Measurements from ENCODE around the gene ADRM1.

The ADRM1 gene

DNA sequence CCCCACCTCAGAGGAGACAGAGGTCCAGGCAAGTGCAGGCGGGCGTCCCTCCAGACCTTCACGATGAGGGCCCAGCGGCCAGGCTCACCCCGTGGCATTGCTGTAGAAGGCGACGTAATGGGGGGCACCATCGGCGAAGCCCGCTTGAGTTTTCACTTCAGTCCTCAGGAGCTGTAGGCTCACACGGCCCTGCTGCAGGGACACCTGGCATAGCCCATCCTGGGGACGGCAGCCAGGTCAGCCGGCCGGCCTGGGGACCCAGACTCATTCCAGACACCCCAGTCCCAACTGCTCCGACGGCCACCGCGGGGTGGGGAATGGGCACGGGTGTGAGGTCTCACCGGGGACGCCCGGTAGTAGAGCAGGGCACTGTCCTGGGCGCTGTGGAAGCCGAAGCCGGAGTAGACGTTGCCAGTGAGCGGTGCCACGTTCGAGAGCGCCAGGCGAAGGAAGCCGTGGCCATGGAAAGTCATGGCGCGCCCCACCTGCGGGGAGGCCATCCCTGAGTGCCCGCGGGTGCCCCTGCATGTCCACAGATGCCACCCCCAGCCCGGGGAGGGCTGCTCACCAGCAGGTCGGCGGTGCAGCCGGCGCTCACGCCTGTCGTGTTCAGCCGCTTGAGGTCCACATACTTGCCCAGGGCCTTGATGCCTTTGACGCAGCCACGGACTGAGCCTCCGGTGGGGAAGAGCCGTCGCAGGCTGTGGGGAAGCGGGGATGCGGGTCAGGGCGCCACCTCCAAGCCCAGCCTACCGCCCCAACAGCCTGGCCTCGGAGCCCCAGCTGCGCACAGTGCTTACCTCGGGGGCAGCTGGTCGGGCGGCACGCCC lies 9.2 kb downstream of the ADRM1 start:
- no peak for FAIRE-seq
- DNase-seq (ENCODE audit: insufficient read length, low spot score), result no peak
- TF ChIP-seq, protein P1, sequence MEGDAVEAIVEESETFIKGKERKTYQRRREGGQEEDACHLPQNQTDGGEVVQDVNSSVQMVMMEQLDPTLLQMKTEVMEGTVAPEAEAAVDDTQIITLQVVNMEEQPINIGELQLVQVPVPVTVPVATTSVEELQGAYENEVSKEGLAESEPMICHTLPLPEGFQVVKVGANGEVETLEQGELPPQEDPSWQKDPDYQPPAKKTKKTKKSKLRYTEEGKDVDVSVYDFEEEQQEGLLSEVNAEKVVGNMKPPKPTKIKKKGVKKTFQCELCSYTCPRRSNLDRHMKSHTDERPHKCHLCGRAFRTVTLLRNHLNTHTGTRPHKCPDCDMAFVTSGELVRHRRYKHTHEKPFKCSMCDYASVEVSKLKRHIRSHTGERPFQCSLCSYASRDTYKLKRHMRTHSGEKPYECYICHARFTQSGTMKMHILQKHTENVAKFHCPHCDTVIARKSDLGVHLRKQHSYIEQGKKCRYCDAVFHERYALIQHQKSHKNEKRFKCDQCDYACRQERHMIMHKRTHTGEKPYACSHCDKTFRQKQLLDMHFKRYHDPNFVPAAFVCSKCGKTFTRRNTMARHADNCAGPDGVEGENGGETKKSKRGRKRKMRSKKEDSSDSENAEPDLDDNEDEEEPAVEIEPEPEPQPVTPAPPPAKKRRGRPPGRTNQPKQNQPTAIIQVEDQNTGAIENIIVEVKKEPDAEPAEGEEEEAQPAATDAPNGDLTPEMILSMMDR (IDR thresholded peaks at IDR 0.05; ENCODE audit: insufficient read depth, missing control alignments), result no peak

DNA sequence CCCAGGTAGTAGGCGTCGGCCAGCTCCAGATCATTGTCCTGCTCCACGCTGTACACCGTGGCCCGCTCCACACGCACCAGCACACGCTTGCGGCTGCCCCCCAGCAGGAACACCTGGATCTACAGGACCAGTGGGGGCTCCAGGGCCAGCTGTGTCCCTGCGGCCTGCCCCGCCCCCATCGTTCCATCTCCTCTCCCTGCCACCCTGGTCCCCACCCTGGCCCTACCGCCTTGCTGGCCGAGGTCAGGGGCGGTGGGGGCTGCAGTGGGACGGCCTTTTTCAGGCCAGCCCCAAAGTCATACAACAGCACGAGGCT lies 9.8 kb downstream of the ADRM1 start:
- FAIRE-seq (no peak), DNase-seq (ENCODE audit: insufficient read length, low spot score) (no peak)
- TF ChIP-seq, protein P1 (IDR thresholded peaks at IDR 0.05; ENCODE audit: insufficient read depth, missing control alignments), result no peak

DNA sequence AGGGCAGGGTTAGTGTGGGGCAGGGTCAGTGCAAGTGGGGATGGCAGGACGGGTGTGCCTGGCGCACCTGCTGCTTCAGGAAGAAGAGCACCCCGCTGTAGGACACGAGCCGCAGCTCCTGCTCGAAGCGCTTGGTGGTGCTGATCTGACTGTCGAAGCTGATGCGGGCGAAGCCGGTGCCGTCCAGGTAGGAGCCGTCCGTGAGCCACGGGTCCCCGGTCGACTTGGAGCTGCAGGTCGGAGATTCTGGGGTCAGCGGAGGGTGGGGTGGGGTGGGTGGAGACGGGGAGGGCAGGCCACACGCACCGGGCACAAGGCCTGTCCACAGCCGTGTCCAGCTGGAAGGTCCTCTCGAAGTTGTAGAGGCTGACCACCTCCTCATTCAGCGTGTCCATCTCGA lies 10.2 kb downstream of the ADRM1 start:
- DNase-seq (ENCODE audit: insufficient read length, low spot score), result no peak
- no peak for FAIRE-seq
- TF ChIP-seq, protein P1 (IDR thresholded peaks at IDR 0.05; ENCODE audit: insufficient read depth, missing control alignments), result no peak

DNA sequence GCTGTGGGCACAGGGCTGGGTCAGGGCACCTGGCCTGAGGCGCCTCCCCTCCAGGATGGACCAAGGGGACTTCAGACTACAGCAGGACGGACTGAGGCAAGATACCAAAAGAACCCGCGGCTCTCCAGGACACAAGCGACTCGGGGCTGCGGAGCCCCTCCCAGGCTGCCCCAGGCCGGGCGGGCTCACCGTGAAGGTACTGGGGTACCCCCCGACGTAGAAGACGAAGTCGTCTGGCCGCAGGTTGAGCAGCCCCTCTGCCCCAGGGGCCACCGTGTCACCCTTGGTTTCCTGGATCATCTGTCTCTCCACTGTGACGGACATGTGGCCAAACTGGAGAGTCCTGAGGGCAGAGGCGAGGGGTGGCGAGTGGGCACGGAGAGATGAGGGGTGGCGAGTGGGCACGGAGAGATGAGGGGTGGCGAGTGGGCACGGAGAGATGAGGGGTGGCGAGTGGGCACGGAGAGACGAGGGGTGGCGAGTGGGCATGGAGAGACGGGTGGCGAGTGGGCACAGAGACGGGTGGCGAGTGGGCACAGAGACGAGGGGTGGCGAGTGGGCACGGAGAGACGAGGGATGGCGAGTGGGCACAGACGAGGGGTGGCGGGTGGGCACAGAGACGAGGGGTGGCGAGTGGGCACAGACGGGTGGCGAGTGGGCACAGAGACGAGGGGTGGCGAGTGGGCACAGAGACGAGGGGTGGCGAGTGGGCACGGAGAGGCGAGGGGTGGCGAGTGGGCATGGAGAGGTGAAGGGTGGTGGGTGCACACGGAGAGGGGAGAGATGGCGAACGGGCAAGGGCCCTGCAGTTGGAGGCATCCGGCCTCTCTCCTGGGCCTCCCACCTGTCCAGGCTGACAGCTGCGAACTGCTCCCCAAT lies 10.9 kb downstream of the ADRM1 start:
- TF ChIP-seq, protein P1 (IDR thresholded peaks at IDR 0.05; ENCODE audit: insufficient read depth, missing control alignments), result no peak
- no peak for DNase-seq (ENCODE audit: insufficient read length, low spot score)
- FAIRE-seq, result no peak

DNA sequence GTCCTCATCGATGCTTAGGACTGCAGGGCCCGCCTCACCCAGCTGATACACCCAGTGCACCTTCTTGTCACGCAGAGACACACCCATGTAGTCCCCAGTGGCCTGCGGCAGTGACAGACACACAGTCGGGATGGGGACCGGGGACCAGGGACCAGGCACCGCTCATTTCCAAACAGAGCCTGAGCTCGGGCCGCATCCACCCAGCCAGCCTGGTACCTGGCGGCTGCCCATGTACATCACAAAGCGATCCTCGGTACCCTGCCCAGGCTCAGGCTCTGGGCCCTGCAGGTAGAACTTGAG lies 11.5 kb downstream of the ADRM1 start:
- TF ChIP-seq, protein P1 (IDR thresholded peaks at IDR 0.05; ENCODE audit: insufficient read depth, missing control alignments), result no peak
- FAIRE-seq, result no peak
- no peak for DNase-seq (ENCODE audit: insufficient read length, low spot score)

DNA sequence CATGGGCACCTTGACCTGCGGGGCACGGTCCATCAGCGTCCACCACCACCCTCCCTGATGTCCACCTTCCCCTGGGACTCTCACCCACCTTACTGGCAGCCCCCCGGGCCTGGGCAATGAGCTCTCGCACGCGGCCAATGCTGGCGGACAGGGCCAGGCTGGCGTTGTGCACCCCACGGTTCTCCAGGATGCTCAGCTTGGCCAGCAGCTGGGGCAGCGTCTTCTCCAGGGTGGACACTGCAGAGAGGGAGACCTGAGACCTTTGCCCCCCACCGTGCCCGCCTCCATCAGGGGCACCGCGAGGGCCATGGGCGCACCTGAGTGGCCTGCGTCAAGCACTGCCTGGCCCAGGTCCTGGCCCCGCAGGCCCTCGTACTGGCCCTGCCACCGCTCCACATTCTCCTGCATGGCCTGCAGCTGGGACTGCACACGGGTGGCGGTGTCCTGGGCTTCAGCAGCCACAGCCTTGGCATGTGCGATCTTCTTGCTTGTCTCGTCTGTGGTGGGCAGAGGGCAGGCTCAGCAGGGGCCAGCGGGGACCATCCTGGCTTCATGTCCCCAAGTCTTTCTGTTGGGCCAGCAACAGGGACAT lies 12.0 kb downstream of the ADRM1 start:
- TF ChIP-seq, protein P1 (IDR thresholded peaks at IDR 0.05; ENCODE audit: insufficient read depth, missing control alignments), result no peak
- FAIRE-seq, result no peak
- DNase-seq (ENCODE audit: insufficient read length, low spot score), result no peak

All from D721Med (cell line).